K562 (cell line): Measurements from ENCODE around the gene SYT6.
A peak's percentile ranks its signal among the peaks of the same experiment; 100 is the strongest.

Experiments used
- BMI1 ChIP-seq: fragments of 150-350 bp; IDR thresholded peaks from 2 replicates; pipeline ENCODE4 v1.6.1; 2014; ENCODE audit warnings: low read length
- CEBPB ChIP-seq: fragments of 450-650 bp; IDR thresholded peaks from 2 replicates; pipeline ENCODE4 v1.6.1; 2016; ENCODE audit warnings: missing genetic modification characterization, missing compliant biosample characterization
- CTCF ChIP-seq, 3 experiments: IDR thresholded peaks in 2 of 3; conservative IDR thresholded peaks in 1 of 3; 2 replicates each; pipeline ENCODE4 v1.5.1; 2011 to 2012; ENCODE audit warnings: low read length in 3 of 3, mild to moderate bottlenecking in 3 of 3, control low read depth in 2 of 3, improper control_type of control experiment in 1 of 3, inconsistent platforms in 1 of 3, low read depth in 1 of 3, mixed read lengths in 1 of 3, moderate library complexity in 1 of 3; ENCODE audit not compliant: insufficient read depth in 2 of 3
- DDX20 ChIP-seq: fragments of 450-650 bp; IDR thresholded peaks from 2 replicates; pipeline ENCODE4 v1.6.1; 2016; ENCODE audit warnings: missing genetic modification characterization, low read depth, mild to moderate bottlenecking, missing compliant biosample characterization, moderate library complexity
- MED1 ChIP-seq: sonication (generic); formaldehyde crosslinking; IDR thresholded peaks from 2 replicates; pipeline ENCODE4 v1.8.1; 2023; ENCODE audit warnings: missing genetic modification reagents, borderline replicate concordance
- NR4A1 ChIP-seq, 2 experiments: fragments of 250-450 bp in 1 of 2; fragments of 450-650 bp in 1 of 2; sonication (Bioruptor Pico) in 1 of 2; IDR thresholded peaks; 2 replicates each; pipeline versions ENCODE4 v1.4.0 to v1.6.1; 2016 to 2020; ENCODE audit warnings: mild to moderate bottlenecking in 2 of 2, missing compliant biosample characterization in 1 of 2, missing genetic modification characterization in 1 of 2, moderate library complexity in 1 of 2
- ZNF124 ChIP-seq: sonication (generic); formaldehyde crosslinking; IDR thresholded peaks from 2 replicates; pipeline ENCODE4 v1.8.1; 2022; ENCODE audit warnings: missing genetic modification reagents
- ZNF146 ChIP-seq: IDR thresholded peaks from one replicate; pipeline ENCODE4 v1.6.1; 2018; ENCODE audit warnings: missing compliant biosample characterization; ENCODE audit not compliant: unreplicated experiment

GRCh38 chr1:114131526-114132220 lies 22.0 kb downstream of the SYT6 start:
- TF ChIP-seq ZNF146 (CRISPR knock-in tag): no peak
- TF ChIP-seq NR4A1 (CRISPR knock-in tag; IDR thresholded peaks at IDR 0.05): no peak
- TF ChIP-seq NR4A1 (tag; IDR thresholded peaks at IDR 0.05): no peak
- TF ChIP-seq BMI1: no peak
- no peak for TF ChIP-seq CEBPB (tag)
- TF ChIP-seq CTCF (IDR thresholded peaks at IDR 0.05 in 2 of 3, conservative IDR thresholded peaks at IDR 0.05 in 1 of 3; ENCODE audit: insufficient read depth in 2 of 3, low read depth in 1 of 3, low read length in 3 of 3): peak; percentile 18 to 64 (median 36); a peak in 4 of 6 replicates
- TF ChIP-seq ZNF124 (CRISPR knock-in tag): no peak
- no peak for TF ChIP-seq DDX20 (tag)
- no peak for TF ChIP-seq MED1 (CRISPR knock-in tag)
